Smooth muscle cell (in vitro differentiated cells): Measurements from ENCODE around the gene CCDC149. TPM values are rescaled to one million over a fixed set of nuclear protein-coding genes. Genes with fewer than 3 reads are reported as not detected.

ENCODE experiments used
- DNase-seq: peaks from one replicate; lab custom pipeline; 2025; ENCODE audit not compliant: unreplicated experiment; lab: John Stamatoyannopoulos, UW
- H2AFZ ChIP-seq: fragments of 200-600 bp; sonication (generic); 2 replicates; pipeline ENCODE4 v1.6.0; 2016; ENCODE audit warnings: antibody characterized with exemption, low read depth, mild to moderate bottlenecking
- H3F3A ChIP-seq: fragments of 200-600 bp; sonication (generic); 2 replicates; pipeline ENCODE4 v1.6.0; 2017; ENCODE audit warnings: antibody characterized with exemption, low read depth
- H3K27ac ChIP-seq: fragments of 200-600 bp; sonication (generic); 2 replicates; pipeline ENCODE4 v1.5.1; 2016; ENCODE audit warnings: low read depth, mild to moderate bottlenecking
- H3K27me3 ChIP-seq: fragments of 200-600 bp; sonication (generic); 2 replicates; pipeline ENCODE4 v1.6.1; 2016; ENCODE audit warnings: low read depth, mild to moderate bottlenecking
- H3K36me3 ChIP-seq: fragments of 200-600 bp; sonication (generic); 2 replicates; pipeline ENCODE4 v1.5.1; 2016; ENCODE audit warnings: low read depth
- H3K4me1 ChIP-seq: fragments of 200-600 bp; sonication (generic); 2 replicates; pipeline ENCODE4 v1.5.1; 2016; ENCODE audit warnings: low read depth
- H3K4me2 ChIP-seq: fragments of 200-600 bp; sonication (generic); 2 replicates; pipeline ENCODE4 v1.6.0; 2016; ENCODE audit warnings: mild to moderate bottlenecking
- H3K4me3 ChIP-seq: fragments of 200-600 bp; sonication (generic); 2 replicates; pipeline ENCODE4 v1.5.1; 2016; ENCODE audit warnings: mild to moderate bottlenecking
- H3K79me2 ChIP-seq: fragments of 200-600 bp; sonication (generic); 2 replicates; pipeline ENCODE4 v1.6.0; 2016; ENCODE audit warnings: low read depth, mild to moderate bottlenecking
- H3K9ac ChIP-seq: fragments of 200-600 bp; sonication (generic); 2 replicates; pipeline ENCODE4 v1.6.0; 2016; ENCODE audit warnings: low read depth
- H3K9me3 ChIP-seq: fragments of 200-600 bp; sonication (generic); replicated peaks from 2 replicates; pipeline ENCODE4 v1.5.1; 2016; ENCODE audit warnings: low read depth
- H4K20me1 ChIP-seq: fragments of 200-600 bp; sonication (generic); 2 replicates; pipeline ENCODE4 v1.6.0; 2016; ENCODE audit warnings: low read depth
- WGBS: methylation state at CpG from one replicate; pipeline ENCODE4 v1.1.7; 2016; ENCODE audit warnings: low lambda C conversion rate; 5-methylcytosine and 5-hydroxymethylcytosine counted together
- polyA plus RNA-seq: library from polyadenylated mRNA; unstranded; fragments of >200 nt; fragmentation: Nextera tagmentation; extraction: Ambion mirVana; gene quantifications from 2 replicates; pipeline ENCODE4 v1.2.1, GENCODE V29; 2016
- total RNA-seq: library from RNA; depleted of rRNA; stranded (reverse); fragments of >200 nt; gene quantifications from 2 replicates; pipeline ENCODE4 v1.2.3, GENCODE V29; 2014
- TF ChIP-seq, protein P1 (sequence below): fragments of 200-600 bp; sonication (generic); IDR thresholded peaks from 2 replicates; pipeline ENCODE4 v1.5.1; 2017; ENCODE audit warnings: borderline replicate concordance, mild to moderate bottlenecking, antibody characterized with exemption; ENCODE audit not compliant: insufficient read depth, poor library complexity, severe bottlenecking

The CCDC149 gene
- total and polyA plus RNA-seq, 2 experiments from 2014 or later = 5.5 to 10.7 TPM

DNA sequence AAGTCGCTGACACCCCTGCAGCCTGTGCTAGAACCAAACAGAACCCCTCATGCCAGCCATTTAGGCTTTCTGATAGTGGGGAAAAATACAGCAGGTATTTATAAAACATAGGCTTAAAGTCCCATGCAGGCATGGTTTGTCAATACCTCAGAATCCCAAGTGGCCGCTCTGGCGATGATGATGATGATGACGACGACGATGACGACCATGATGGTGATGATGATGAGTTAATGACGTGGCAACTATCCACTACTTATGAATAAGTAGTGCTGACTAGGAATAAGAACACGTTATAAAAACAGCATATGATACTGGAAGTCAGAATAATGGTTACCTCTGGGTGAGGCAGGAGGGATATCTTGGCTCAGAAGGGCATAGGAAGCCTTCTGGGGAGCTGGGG, 18.0 kb downstream of the CCDC149 start:
- no peak overlapping the region for H3K9ac ChIP-seq
- H3K79me2 ChIP-seq = no peaks in the 10 kb centered on the region
- no peaks in the 10 kb centered on the region for H3F3A ChIP-seq
- H4K20me1 ChIP-seq = peaks cover 6% of the 10 kb centered on the region
- no peak overlapping the region for H3K4me3 ChIP-seq
- no peaks in the 10 kb centered on the region for H3K4me1 ChIP-seq
- no peaks in the 10 kb centered on the region for H3K9me3 ChIP-seq
- H3K27me3 ChIP-seq = no peaks in the 10 kb centered on the region
- TF ChIP-seq, protein P1, sequence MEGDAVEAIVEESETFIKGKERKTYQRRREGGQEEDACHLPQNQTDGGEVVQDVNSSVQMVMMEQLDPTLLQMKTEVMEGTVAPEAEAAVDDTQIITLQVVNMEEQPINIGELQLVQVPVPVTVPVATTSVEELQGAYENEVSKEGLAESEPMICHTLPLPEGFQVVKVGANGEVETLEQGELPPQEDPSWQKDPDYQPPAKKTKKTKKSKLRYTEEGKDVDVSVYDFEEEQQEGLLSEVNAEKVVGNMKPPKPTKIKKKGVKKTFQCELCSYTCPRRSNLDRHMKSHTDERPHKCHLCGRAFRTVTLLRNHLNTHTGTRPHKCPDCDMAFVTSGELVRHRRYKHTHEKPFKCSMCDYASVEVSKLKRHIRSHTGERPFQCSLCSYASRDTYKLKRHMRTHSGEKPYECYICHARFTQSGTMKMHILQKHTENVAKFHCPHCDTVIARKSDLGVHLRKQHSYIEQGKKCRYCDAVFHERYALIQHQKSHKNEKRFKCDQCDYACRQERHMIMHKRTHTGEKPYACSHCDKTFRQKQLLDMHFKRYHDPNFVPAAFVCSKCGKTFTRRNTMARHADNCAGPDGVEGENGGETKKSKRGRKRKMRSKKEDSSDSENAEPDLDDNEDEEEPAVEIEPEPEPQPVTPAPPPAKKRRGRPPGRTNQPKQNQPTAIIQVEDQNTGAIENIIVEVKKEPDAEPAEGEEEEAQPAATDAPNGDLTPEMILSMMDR = no peak
- no peak overlapping the region for H2AFZ ChIP-seq
- H3K36me3 ChIP-seq = no peaks in the 10 kb centered on the region
- H3K27ac ChIP-seq = no peak overlapping the region
- no peak overlapping the region for H3K4me2 ChIP-seq
- no peak for DNase-seq
- 97% methylated on average over 9 of the region's 9 CpGs for WGBS

DNA sequence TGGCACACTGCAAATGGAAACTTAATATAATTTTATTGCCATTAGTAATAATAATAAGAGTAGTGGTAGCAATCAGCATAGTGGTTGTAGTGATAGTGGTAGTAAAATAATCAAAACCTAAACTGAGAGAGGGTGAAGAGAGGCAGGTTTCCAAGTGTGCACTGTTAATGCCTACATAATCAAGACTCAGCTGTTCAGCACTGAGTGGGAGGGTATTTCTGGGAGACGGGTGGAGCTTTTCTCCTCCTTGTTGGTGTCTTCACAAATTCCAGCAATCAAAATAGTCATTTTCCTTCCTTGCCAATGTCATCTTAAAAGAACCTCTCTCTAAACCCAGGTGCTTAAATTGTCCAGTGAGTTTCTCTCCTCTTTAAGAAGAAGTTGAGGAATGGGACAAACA, 18.6 kb downstream of the CCDC149 start:
- H3K27me3 ChIP-seq = no peaks in the 10 kb centered on the region
- TF ChIP-seq, protein P1 = no peak
- H3K36me3 ChIP-seq = no peaks in the 10 kb centered on the region

DNA sequence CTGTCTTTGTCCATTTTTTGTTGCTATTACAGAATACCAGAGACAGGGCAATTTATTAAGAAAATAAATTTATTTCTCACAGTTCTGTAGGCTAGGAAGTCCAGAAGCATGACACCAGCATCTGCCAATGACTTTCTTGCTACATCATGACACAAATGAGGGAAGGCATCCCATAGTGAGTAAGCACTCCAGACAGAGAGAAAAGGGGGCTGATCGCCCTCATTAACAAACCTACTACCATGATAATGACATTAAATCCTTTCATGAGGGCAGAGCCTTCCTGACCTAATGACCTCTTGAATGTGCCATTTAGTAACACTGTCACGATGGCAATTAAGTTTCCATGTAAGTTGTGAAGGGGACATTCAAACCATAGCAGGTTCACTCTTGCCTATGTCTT, 20.1 kb downstream of the CCDC149 start:
- no peaks in the 10 kb centered on the region for H3K4me1 ChIP-seq
- no peak overlapping the region for H3K4me3 ChIP-seq
- no peak overlapping the region for H2AFZ ChIP-seq
- TF ChIP-seq, protein P1 = no peak
- DNase-seq = no peak
- no peaks in the 10 kb centered on the region for H3K9me3 ChIP-seq
- no peaks in the 10 kb centered on the region for H3K36me3 ChIP-seq
- H4K20me1 ChIP-seq = peaks cover 6% of the 10 kb centered on the region
- no peak overlapping the region for H3K4me2 ChIP-seq
- WGBS = 78% methylated on average over 2 of the region's 2 CpGs
- H3K27me3 ChIP-seq = no peaks in the 10 kb centered on the region
- no peaks in the 10 kb centered on the region for H3F3A ChIP-seq
- no peak overlapping the region for H3K27ac ChIP-seq
- H3K79me2 ChIP-seq = no peaks in the 10 kb centered on the region
- H3K9ac ChIP-seq = no peak overlapping the region

More for the DNA sequence above, 18.6 kb downstream of the CCDC149 start:
- no peaks in the 10 kb centered on the region for H3F3A ChIP-seq
- no peak overlapping the region for H3K4me3 ChIP-seq
- no peak for DNase-seq
- H3K9ac ChIP-seq = no peak overlapping the region
- H4K20me1 ChIP-seq = peaks cover 6% of the 10 kb centered on the region
- no peaks in the 10 kb centered on the region for H3K79me2 ChIP-seq
- H3K4me1 ChIP-seq = no peaks in the 10 kb centered on the region
- no peak overlapping the region for H2AFZ ChIP-seq
- no peak overlapping the region for H3K27ac ChIP-seq
- no peaks in the 10 kb centered on the region for H3K9me3 ChIP-seq
- no peak overlapping the region for H3K4me2 ChIP-seq
- 86% methylated on average over 1 of the region's 1 CpG for WGBS

DNA sequence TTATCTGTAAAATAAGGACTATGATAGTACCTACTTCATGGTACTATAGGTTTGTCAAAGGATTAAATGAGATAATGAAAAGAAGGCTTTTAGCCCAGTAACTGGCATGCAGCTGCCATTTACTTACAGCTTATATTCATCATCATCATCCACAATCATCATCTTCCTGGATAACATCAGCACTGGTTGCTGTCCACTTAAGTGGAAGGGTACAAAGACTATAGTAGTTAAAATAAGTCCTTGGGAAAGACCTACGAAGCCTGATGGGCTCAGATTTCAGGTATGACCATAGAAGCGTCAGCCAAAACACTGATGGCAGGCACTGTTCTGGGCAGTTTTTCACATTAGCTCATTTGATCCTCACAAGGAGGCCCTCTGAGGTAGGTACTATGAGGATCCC, 20.6 kb downstream of the CCDC149 start:
- Histone ChIP-seq H3K9ac (no peak overlapping the region), H3K4me2 (no peak overlapping the region), H2AFZ (no peak overlapping the region), H3K36me3 (no peaks in the 10 kb centered on the region), H3K4me3 (no peak overlapping the region), H4K20me1 (peaks cover 6% of the 10 kb centered on the region), H3F3A (no peaks in the 10 kb centered on the region), H3K27me3 (no peaks in the 10 kb centered on the region), H3K4me1 (no peaks in the 10 kb centered on the region), H3K27ac (no peak overlapping the region), H3K9me3 (no peaks in the 10 kb centered on the region), H3K79me2 (no peaks in the 10 kb centered on the region)
- WGBS = 86% methylated on average over 2 of the region's 2 CpGs
- DNase-seq = no peak
- TF ChIP-seq, protein P1 = no peak
